Naive thymus-derived CD4-positive, alpha-beta T cell (primary cell): Measurements from ENCODE around the gene DRC7. TPM values are rescaled to one million over a fixed set of nuclear protein-coding genes. Genes with fewer than 3 reads are reported as not detected.
A peak's percentile ranks its signal among the peaks of the same experiment; 100 is the strongest.

Source experiments
- ATAC-seq: fragments of 150-1000 bp; cut with Tn5 transposase; 2 replicates; pipeline ENCODE4 v1.10.0; 2021; ENCODE audit warnings: mild to moderate bottlenecking, moderate library complexity
- CTCF ChIA-PET: fragments of 350-600 bp; sonication (Branson Sonifier 250); formaldehyde crosslinking; loops from one replicate; lab custom pipeline; 2021; ENCODE audit warnings: antibody characterized with exemption; lab: Charles Lee
- POLR2A ChIA-PET: fragments of 350-600 bp; sonication (Branson Sonifier 250); formaldehyde crosslinking; loops from one replicate; lab custom pipeline; 2021; ENCODE audit warnings: antibody characterized with exemption, inconsistent platforms; lab: Charles Lee
- DNase-seq, 9 donors: peaks; one replicate each; pipeline versions ENCODE4 v3.0.0 to v3.0.0-alpha.2; 2020 to 2022; ENCODE audit warnings: mixed read lengths in 1 of 9
- H3K27ac ChIP-seq: one replicate; pipeline ENCODE4 v1.7.0; 2013; ENCODE audit warnings: mild to moderate bottlenecking, low read depth, low read length, moderate library complexity
- H3K27me3 ChIP-seq, 2 donors: one replicate each; pipeline ENCODE4 v1.7.0; 2013; ENCODE audit warnings: low read length in 2 of 2, mild to moderate bottlenecking in 2 of 2, moderate library complexity in 2 of 2; ENCODE audit not compliant: control insufficient read depth in 2 of 2, insufficient read depth in 2 of 2
- H3K36me3 ChIP-seq, 3 experiments: 1 replicate in 2 of 3; 2 replicates in 1 of 3; pipeline ENCODE4 v1.7.0; 2013; ENCODE audit warnings: low read length in 3 of 3, mild to moderate bottlenecking in 3 of 3, moderate library complexity in 1 of 3; ENCODE audit not compliant: insufficient read depth in 3 of 3, control insufficient read depth in 2 of 3
- H3K4me1 ChIP-seq, 2 donors: one replicate each; pipeline ENCODE4 v1.7.0; 2013; ENCODE audit warnings: low read length in 2 of 2, mild to moderate bottlenecking in 2 of 2, moderate library complexity in 1 of 2; ENCODE audit not compliant: control insufficient read depth in 2 of 2, insufficient read depth in 2 of 2
- H3K4me3 ChIP-seq: 2 replicates; pipeline ENCODE4 v1.7.0; 2013; ENCODE audit warnings: mild to moderate bottlenecking, low read length
- H3K9me3 ChIP-seq, 3 experiments: 1 replicate in 2 of 3; 2 replicates in 1 of 3; pipeline ENCODE4 v1.7.0; 2013; ENCODE audit warnings: low read length in 3 of 3; ENCODE audit not compliant: control insufficient read depth in 2 of 3
- H3K27ac Mint-ChIP-seq, 9 donors: one replicate each; pipeline ENCODE4 v1.8.0; 2020 to 2022; ENCODE audit warnings: mixed read lengths in 9 of 9, mild to moderate bottlenecking in 8 of 9, moderate library complexity in 5 of 9, inconsistent platforms in 2 of 9
- H3K27me3 Mint-ChIP-seq, 5 donors: one replicate each; pipeline ENCODE4 v1.8.0; 2021 to 2022; ENCODE audit warnings: mixed read lengths in 5 of 5, mild to moderate bottlenecking in 1 of 5
- H3K36me3 Mint-ChIP-seq, 5 donors: one replicate each; pipeline ENCODE4 v1.8.0; 2020 to 2022; ENCODE audit warnings: mixed read lengths in 5 of 5, mild to moderate bottlenecking in 3 of 5, inconsistent platforms in 1 of 5
- H3K4me1 Mint-ChIP-seq, 7 donors: one replicate each; pipeline ENCODE4 v1.8.0; 2020 to 2022; ENCODE audit warnings: mixed read lengths in 7 of 7, mild to moderate bottlenecking in 3 of 7, inconsistent platforms in 1 of 7
- H3K4me3 Mint-ChIP-seq, 10 donors: one replicate each; pipeline ENCODE4 v1.8.0; 2020 to 2022; ENCODE audit warnings: mild to moderate bottlenecking in 10 of 10, mixed read lengths in 10 of 10, moderate library complexity in 6 of 10, inconsistent platforms in 2 of 10
- H3K9me3 Mint-ChIP-seq, 11 donors: one replicate each; pipeline ENCODE4 v1.8.0; 2020 to 2022; ENCODE audit warnings: mixed read lengths in 11 of 11, mild to moderate bottlenecking in 4 of 11, inconsistent platforms in 1 of 11, moderate library complexity in 1 of 11
- intact Hi-C, 2 donors: fragments of 100-400 bp; cut with micrococcal nuclease; formaldehyde crosslinking; loops; one replicate each; pipeline ENCODE4 v1.15.1; 2023
- polyA plus RNA-seq, 2 donors: library from polyadenylated mRNA; unstranded; fragments of 300-500 nt; fragmentation: Illumina TruSeq; gene quantifications; one replicate each; pipeline ENCODE4 v1.2.3, GENCODE V29; 2021
- total RNA-seq, 6 experiments: library from RNA in 5 of 6; stranded (reverse) in 5 of 6; gene quantifications; 1 replicate in 5 of 6; 2 replicates in 1 of 6; pipeline ENCODE4 v1.2.3 and lab custom pipeline; 2021 to 2026

Gene DRC7
- total and polyA plus RNA-seq, 7 experiments from 2014 or later, result not detected

- no peaks in the 10 kb centered on the region for H3K27me3 Mint-ChIP-seq
- ATAC-seq, result peak; percentile 68
- Histone ChIP-seq H3K36me3 (no peaks in the 10 kb centered on the region), H3K4me3 (no peak overlapping the region), H3K27me3 (no peaks in the 10 kb centered on the region), H3K27ac (no peak overlapping the region), H3K4me1 (no peaks in the 10 kb centered on the region), H3K9me3 (no peaks in the 10 kb centered on the region)
- intact Hi-C loops, result loop anchor here in 1 of 2 donors (2.0 kb wide), 1 partner anchor 234 kb away; no protein-coding TSS in a partner anchor
- no peaks in the 10 kb centered on the region for H3K4me1 Mint-ChIP-seq
- H3K36me3 Mint-ChIP-seq, result no peaks in the 10 kb centered on the region
- H3K27ac Mint-ChIP-seq, result no peak overlapping the region
- no peaks in the 10 kb centered on the region for H3K9me3 Mint-ChIP-seq
- ChIA-PET CTCF (interaction anchor here (0.9 kb wide), 1 partner anchor 188 kb away, joined by 3 read pairs; no protein-coding TSS in a partner anchor), POLR2A (no interaction called here)
- H3K4me3 Mint-ChIP-seq, result no peak overlapping the region
- DNase-seq, result peak in 1 of 9 donors; percentile 6
These were observed 69.9 kb downstream of the DRC7 start for GRCh38 chr16:57764341-57765159.

- POLR2A ChIA-PET, result no interaction called here
- CTCF ChIA-PET, result interaction anchor here (0.9 kb wide), 1 partner anchor 189 kb away, joined by 3 read pairs; no protein-coding TSS in a partner anchor
- no peaks in the 10 kb centered on the region for H3K9me3 Mint-ChIP-seq
- no peak overlapping the region for H3K4me3 Mint-ChIP-seq
- DNase-seq (no peak), ATAC-seq (no peak)
- no peaks in the 10 kb centered on the region for H3K9me3 ChIP-seq
- H3K4me1 ChIP-seq, result no peaks in the 10 kb centered on the region
- H3K36me3 ChIP-seq, result no peaks in the 10 kb centered on the region
- H3K4me1 Mint-ChIP-seq, result no peaks in the 10 kb centered on the region
- peak overlapping the region in 1 of 9 donors; percentile 10 for H3K27ac Mint-ChIP-seq
- no peaks in the 10 kb centered on the region for H3K27me3 Mint-ChIP-seq
- intact Hi-C loops, result loop anchor here in 1 of 2 donors (2.0 kb wide), 1 partner anchor 234 kb away; no protein-coding TSS in a partner anchor
- H3K4me3 ChIP-seq, result no peak overlapping the region
- H3K36me3 Mint-ChIP-seq, result no peaks in the 10 kb centered on the region
- H3K27ac ChIP-seq, result no peak overlapping the region
- no peaks in the 10 kb centered on the region for H3K27me3 ChIP-seq
These were observed 70.6 kb downstream of the DRC7 start for GRCh38 chr16:57765160-57765728.

GRCh38 chr16:57766714-57767348 is 72.2 kb downstream of the DRC7 start:
- ChIA-PET POLR2A (no interaction called here), CTCF (interaction anchor here (1.2 kb wide), 1 partner anchor 9 kb away, joined by 3 read pairs; no protein-coding TSS in a partner anchor)
- intact Hi-C loops, result no loop called here
- no peak overlapping the region for H3K27ac ChIP-seq
- Mint-ChIP-seq H3K9me3 (no peaks in the 10 kb centered on the region), H3K27me3 (no peaks in the 10 kb centered on the region), H3K27ac (peak overlapping the region in 1 of 9 donors; percentile 14), H3K36me3 (no peaks in the 10 kb centered on the region), H3K4me1 (no peaks in the 10 kb centered on the region), H3K4me3 (no peak overlapping the region)
- H3K4me1 ChIP-seq, result no peaks in the 10 kb centered on the region
- H3K27me3 ChIP-seq, result no peaks in the 10 kb centered on the region
- no peaks in the 10 kb centered on the region for H3K36me3 ChIP-seq
- H3K4me3 ChIP-seq, result no peak overlapping the region
- H3K9me3 ChIP-seq, result no peaks in the 10 kb centered on the region
- DNase-seq (no peak), ATAC-seq (no peak)

GRCh38 chr16:57769541-57770145 is 75.0 kb downstream of the DRC7 start:
- H3K4me3 Mint-ChIP-seq, result no peak overlapping the region
- peak overlapping the region in 1 of 9 donors; percentile 59 for H3K27ac Mint-ChIP-seq
- no peaks in the 10 kb centered on the region for H3K4me1 Mint-ChIP-seq
- ChIA-PET CTCF (interaction anchor here (0.7 kb wide), 1 partner anchor 33 kb away, joined by 3 read pairs; no protein-coding TSS in a partner anchor), POLR2A (no interaction called here)
- Histone ChIP-seq H3K36me3 (no peaks in the 10 kb centered on the region), H3K27me3 (no peaks in the 10 kb centered on the region), H3K4me1 (no peaks in the 10 kb centered on the region), H3K9me3 (no peaks in the 10 kb centered on the region), H3K27ac (no peak overlapping the region), H3K4me3 (no peak overlapping the region)
- ATAC-seq, result no peak
- DNase-seq, result no peak
- intact Hi-C loops, result no loop called here
- no peaks in the 10 kb centered on the region for H3K9me3 Mint-ChIP-seq
- H3K36me3 Mint-ChIP-seq, result no peaks in the 10 kb centered on the region
- H3K27me3 Mint-ChIP-seq, result no peaks in the 10 kb centered on the region

- Histone ChIP-seq H3K36me3 (no peaks in the 10 kb centered on the region), H3K4me1 (no peaks in the 10 kb centered on the region), H3K27me3 (no peaks in the 10 kb centered on the region), H3K27ac (no peak overlapping the region), H3K4me3 (no peak overlapping the region), H3K9me3 (no peaks in the 10 kb centered on the region)
- H3K4me1 Mint-ChIP-seq, result no peaks in the 10 kb centered on the region
- no peaks in the 10 kb centered on the region for H3K27me3 Mint-ChIP-seq
- no peaks in the 10 kb centered on the region for H3K36me3 Mint-ChIP-seq
- ATAC-seq (no peak), DNase-seq (no peak)
- intact Hi-C loops, result no loop called here
- no peak overlapping the region for H3K27ac Mint-ChIP-seq
- no peak overlapping the region for H3K4me3 Mint-ChIP-seq
- CTCF ChIA-PET, result interaction anchor here (0.7 kb wide), 1 partner anchor 34 kb away, joined by 3 read pairs; no protein-coding TSS in a partner anchor
- no peaks in the 10 kb centered on the region for H3K9me3 Mint-ChIP-seq
- POLR2A ChIA-PET, result no interaction called here
These were observed 75.8 kb downstream of the DRC7 start for GRCh38 chr16:57770361-57770760.

GRCh38 chr16:57771141-57771785 is 76.7 kb downstream of the DRC7 start:
- Mint-ChIP-seq H3K27ac (no peak overlapping the region), H3K4me1 (no peaks in the 10 kb centered on the region), H3K4me3 (no peak overlapping the region), H3K27me3 (no peaks in the 10 kb centered on the region), H3K36me3 (no peaks in the 10 kb centered on the region), H3K9me3 (no peaks in the 10 kb centered on the region)
- intact Hi-C loops, result no loop called here
- Histone ChIP-seq H3K27me3 (no peaks in the 10 kb centered on the region), H3K36me3 (no peaks in the 10 kb centered on the region), H3K4me3 (no peak overlapping the region), H3K9me3 (no peaks in the 10 kb centered on the region), H3K27ac (no peak overlapping the region), H3K4me1 (no peaks in the 10 kb centered on the region)
- ChIA-PET CTCF (no interaction called here), POLR2A (no interaction called here)
- DNase-seq (no peak), ATAC-seq (no peak)
